DMS153 treated with DMSO at 0.1 percent for 48 hours (cell line): ENCODE results near the gene L3MBTL4.
"Not testable (repeated sequence)": the region's sequence is repeated elsewhere in the genome, so short reads cannot be mapped to it uniquely, and the experiment has no call there.

ENCODE experiments used
- DNase-seq: peaks from one replicate; lab custom pipeline; 2025; ENCODE audit not compliant: unreplicated experiment; lab: John Stamatoyannopoulos, UW

L3MBTL4 gene

DNA sequence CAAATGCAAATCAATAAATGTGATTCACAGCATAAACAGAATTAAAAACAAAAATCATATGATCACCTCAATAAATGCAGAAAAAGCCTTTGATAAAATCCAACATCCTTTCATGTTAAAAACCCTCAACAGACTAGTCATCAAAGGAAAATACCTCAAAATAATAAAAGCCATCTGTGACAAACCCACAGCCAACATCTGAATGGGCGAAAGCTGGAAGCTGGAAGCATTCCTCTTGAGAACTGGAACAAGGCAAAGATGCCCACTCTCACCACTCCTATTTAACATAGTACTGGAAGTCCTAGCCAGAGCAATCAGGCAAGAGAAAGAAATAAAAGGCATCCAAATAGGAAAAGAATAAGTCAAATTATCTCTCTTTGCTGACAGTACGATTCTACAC is 367.1 kb downstream of the L3MBTL4 start:
- not testable (repeated sequence) for DNase-seq

DNA sequence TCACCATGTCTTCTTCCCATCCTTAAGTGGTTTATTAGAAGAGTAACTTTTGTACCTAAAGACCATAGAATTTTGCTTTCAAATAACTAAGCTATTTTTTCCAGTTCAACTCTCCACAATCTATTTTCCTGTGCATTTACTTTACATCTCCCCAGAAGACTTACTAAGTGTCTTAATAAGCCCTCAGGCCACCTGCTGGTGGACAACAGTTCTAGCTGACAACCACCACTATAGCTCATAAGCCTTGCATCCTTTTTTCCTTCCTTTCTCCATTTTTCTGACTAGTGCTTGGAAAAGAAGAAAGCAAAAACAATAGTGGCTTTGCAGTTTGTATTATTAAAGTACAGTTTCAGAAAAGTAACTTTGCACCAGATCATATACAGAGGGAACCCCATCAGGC is 369.9 kb downstream of the L3MBTL4 start:
- no peak for DNase-seq

DNA sequence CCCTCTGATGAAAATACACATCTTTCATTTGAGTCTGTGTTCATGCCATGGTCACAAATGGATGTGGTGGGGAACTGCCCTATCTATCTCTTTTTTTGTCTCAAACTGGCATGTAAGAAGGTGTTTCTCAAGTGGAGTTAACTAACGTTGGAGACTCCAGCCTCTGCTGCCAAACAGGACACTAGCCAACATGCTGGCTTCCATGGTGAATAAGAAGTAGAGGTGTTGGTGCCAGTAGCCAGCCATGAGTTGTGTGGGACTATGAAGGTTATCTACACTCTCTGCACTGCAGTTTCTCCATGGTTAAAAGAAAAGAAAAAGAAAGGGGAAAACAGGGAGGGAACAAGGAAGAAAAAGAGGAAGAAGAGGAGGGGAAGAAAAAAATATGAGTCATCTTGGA is 370.4 kb downstream of the L3MBTL4 start:
- no peak for DNase-seq

DNA sequence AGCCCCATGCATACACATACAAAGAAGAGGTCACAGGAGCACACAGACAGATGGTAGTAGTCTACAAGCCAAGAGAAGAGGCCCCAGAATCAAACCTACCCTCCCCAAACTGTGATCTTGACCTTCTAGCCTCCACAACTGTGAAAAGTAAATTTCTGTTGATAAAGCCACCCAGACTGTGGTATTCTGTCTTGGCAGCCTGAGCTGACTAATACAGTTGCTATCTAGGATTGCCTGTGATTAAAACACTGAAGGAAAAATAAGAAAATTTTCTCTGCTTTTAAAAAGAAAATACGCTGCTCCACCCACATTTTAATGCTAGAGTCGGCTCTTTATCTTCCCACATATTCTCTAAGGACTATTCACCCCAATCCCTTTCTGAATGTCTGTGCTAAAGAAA is 375.7 kb downstream of the L3MBTL4 start:
- no peak for DNase-seq

DNA sequence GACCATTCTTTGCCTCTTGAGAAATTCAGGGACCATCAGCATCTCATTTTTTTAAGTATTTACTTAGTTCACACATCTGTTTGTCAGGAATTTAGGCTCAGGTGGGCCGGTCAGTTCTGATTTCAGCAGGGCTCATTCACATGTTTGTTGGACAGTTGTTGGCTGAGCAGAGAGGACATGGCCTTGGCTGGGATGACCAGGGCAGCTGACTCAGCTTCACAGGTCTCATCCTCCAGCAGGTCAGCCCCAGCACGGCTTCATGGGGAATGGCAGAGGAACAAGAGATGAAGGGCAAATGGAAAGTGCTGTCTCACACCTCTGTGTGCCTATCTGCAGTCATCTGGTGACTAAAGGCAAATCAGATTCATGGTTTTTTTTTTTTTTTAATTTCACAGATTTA is 383.3 kb downstream of the L3MBTL4 start:
- DNase-seq = no peak

DNA sequence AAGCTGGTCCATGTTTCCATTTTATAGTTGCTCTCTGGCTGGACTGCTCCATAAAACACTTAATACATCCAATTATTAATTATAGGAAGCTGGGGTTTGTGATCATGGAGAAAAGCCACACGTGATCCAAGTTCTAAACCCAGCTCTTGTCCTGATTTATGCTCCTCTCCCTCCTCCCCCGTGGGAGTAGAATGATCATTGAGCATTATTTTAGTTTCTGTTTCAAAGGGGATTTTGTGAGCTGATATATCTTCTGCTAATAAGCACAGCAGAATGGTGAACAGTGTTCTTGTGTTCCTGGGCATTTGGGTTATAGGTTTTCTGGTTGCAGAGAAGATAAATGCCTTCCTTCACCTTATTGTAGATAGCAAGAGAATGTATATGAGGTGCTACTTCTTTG is 383.7 kb downstream of the L3MBTL4 start:
- no peak for DNase-seq

DNA sequence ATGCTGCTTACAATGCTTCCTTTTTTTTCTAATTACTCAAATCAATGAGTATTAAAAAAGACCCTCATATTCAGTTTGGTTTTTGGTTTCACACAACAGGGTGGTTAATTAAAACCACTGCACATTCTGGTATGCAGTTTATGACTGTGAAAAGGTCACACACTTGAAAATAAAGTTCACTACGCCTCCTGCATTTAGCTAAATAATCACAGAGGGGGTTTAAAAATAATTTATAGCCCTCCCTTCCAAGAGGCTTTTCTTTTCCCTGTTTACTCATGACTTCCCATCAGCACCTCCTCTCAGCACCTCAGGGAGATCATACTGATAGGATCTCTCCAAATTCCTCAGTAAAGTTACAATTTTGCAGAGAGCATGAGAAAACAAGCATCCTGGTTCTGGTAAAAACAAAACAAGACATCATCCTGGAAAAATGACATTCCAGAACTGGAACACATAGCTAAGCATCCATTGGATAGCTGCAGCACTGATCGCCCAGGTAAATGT is 389.9 kb downstream of the L3MBTL4 start:
- DNase-seq = no peak

DNA sequence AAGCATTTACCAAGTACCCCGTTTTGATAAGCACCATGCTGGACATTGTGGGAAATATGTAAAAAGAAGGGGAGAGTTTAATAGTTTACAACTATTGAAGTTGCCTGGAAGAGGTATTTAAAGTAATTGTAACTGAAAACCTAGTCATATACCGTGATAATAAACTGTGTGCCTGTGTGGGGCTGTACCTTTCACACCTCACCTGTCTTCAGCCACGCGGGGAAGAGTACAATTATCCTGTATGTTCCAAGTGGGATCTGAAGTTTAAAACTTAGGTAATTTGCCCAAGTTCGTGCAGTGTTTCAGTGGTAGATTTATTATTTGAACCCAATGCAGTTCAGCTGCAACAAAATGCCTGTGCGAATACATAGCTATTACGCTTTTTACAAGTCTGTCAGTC is 391.2 kb downstream of the L3MBTL4 start:
- no peak for DNase-seq

DNA sequence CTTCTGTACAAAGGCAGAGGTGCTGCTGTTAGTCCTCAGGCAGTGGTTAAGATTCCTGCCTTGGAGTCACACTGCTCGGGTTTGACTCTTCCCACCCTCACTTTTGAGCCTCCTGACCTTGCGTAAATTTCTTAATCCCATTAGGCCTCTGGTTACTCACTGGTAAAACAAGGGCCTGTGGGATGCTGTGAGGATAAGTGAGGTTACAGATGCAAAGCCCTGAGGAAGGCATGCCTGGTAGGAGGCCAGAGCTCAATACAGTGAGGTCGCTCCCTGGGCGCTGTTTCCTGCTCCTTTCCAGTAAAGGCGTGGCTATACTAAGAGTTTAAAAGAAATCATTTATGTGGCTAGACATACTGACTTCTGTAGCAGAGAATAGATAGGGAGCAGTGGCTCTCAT is 391.9 kb downstream of the L3MBTL4 start:
- DNase-seq = no peak

DNA sequence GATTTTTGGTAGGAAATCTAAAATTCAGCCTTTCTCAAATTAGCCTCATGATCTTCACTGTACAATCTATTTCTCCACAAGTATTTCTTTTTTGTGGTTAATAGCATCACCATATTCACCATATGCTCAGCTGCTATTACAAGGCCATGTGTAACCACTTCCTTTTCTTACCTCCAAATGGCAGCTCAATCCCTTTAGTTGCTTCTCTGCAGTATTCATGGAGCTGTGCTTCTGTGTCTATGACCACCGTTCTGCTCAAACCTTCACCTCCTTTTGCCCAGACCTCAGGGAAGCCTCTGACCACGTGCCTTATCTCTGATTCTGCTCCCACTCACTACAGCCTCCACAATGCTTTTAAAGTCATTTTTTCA is 392.7 kb downstream of the L3MBTL4 start:
- DNase-seq = no peak

DNA sequence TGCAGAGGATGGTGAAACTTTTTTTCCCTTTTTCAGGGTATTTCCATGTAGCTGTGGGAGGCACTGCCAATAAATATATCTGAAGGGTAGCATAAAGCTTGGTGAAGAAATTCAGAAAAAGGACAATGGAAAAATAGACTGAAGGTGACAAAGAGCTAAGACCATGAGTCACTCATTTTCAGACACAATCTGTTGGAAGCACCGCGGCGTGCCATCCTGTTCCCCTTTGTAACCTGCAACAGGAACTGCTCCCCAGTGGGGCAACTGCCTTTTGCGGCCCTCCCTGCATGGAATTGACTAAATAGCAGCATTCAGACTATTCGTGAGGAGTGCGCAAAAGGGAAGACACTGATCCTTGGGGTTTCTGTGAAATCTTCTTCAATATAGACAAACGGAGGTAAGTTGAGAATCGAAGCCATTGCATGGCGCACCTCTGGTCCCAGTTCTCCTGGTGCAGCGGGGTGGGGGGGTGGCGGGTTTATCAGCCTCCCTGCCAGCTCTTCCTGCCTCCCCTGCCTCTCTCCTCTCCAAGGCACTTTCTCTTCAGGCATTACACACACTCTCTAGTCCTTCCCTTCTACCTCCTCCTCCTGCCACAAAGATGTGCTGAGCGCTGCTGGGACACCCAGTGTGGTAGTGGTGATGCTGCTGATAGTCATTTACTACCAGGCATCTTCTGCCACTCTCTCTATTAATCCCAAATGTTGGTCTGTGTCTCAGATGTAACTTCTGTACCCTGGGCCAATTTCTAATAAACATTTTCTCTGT is 393.2 kb downstream of the L3MBTL4 start:
- no peak for DNase-seq

DNA sequence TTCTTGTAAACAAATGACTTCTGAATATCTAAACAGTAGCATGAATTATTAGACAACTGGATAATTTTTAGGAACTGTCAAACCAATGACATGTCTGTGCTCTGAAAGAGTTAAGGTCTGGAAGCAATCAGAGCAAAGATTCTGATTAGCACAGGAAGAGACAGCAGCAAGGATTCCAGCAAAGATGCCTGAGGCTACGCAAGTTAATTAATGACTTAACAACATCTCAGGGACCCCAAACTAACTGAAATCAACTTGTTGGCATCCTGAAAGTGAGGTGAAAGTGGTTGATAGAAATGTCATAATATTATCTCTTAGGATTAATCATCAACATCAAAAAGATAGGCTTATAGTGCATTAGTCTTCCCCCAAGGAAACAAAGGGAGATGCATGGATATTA is 396.0 kb downstream of the L3MBTL4 start:
- DNase-seq = no peak

DNA sequence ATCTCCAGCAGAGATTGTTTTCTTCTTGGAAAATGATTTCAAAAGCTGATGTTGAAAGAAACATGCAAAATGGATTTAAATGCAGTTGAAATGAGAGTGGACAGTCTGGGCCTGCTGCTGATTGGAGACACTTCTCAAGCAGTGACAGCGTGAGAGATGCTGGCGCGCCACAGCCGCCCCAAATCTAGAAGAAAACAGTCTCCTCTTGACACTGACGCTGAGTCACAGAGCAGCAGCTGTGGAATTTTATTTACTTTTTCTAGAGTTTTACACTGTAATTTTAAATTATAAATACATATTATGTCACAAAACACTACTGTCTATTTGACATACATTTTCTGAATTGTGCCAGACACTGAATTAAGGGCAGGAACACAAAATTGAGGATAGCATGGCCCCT is 397.5 kb downstream of the L3MBTL4 start:
- DNase-seq = no peak

DNA sequence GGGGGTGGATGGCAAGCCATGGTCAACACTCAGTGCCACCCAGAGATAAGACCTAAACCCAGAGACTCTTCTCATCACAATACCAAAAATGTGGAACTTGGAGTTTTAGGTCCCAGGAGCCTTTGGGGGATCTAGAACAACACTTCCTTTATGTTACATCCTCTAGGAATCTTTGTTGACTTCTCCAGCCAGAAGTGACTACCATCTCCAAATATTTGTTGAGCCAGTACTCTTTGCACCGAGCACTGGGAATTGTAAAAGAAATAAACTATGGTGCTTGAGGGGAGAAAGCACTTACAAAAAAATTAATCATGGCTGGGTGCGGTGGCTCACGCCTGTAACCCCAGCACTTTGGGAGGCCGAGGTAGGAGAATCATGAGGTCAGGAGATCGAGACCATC is 399.3 kb downstream of the L3MBTL4 start:
- no peak for DNase-seq

DNA sequence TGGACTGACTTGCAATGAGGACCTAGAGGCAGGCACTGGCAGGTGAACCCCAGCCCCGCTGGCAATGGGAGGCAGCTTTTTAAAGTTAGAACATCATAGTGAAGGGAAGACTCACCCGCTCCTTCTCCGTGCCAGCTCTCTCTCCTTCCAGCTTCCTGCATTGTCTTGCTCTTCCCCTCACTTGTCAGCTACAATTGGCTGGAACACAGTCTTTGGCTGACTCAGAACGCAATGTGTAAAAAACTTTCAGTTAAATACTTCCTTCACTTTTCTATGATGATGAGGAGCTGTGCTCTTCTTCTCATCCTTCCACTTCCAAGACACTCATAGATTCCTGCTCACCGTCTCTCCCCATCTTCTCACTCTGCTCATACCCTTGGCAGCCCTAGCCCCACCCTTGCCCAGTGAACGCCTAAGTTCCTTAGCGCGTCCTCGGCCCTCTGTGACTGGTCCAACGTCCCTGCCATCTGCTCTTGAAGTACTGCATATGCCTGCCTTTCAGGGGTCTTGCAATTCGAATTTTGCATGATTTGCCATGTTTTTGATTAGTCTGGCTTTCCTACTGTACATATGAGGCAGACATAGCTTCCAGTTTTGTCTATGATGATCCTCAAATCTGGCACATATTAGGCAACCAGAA is 401.4 kb downstream of the L3MBTL4 start:
- DNase-seq = no peak

DNA sequence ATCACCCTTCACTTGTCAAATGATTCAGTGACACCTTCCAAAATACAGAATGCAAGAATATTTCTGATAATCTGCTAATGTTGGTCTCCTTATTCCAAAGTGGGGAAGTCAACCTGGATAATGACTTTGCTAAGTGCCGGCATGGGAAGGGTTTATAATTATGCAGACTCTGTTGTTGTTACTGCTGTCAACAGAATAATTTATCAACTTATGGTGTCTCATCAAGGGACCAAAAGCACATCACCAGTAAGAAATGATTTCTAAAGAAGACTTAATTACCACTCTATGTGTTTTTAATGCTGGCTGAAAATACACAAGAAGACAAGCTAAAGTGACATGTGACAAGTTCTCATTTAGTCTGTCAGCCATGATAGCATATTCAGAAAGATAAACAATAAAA is 403.8 kb downstream of the L3MBTL4 start:
- no peak for DNase-seq

DNA sequence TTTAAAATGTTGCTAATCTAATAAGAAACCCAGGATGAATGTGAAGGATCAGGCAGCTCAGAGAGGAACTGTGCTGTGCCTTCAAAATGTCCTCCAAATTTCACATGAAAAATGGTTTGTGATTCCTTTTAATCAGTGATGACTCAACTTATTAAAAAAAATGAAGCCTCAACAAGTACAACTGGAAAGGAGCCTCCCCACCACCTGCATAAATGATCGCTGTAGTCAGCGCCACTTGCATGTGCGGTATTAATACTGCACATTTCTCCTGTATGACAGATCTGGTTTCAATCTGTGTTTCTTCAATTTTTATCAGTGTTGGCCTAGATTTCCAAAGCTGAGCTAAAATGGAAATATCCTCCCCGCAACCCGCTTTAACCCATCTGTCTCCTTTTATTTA is 404.4 kb downstream of the L3MBTL4 start:
- no peak for DNase-seq

DNA sequence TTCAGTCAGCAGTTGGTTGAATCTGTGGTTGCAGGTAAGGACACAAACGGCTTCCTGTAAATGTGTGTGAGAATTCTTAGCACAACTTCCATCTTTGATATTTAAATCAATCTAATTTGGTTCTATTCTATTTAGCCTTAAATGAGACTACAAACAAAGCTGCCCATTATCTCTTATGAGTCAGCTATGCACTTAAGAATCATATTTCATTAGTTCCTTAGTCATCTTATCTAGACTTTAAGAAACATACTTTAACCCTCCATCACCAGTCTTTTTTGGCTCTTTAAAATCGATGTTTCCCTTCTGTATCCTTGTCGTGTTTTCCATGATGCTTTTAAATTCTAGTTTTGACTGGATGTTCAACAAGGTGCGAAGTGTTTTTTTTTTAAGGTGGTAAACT is 405.0 kb downstream of the L3MBTL4 start:
- no peak for DNase-seq

DNA sequence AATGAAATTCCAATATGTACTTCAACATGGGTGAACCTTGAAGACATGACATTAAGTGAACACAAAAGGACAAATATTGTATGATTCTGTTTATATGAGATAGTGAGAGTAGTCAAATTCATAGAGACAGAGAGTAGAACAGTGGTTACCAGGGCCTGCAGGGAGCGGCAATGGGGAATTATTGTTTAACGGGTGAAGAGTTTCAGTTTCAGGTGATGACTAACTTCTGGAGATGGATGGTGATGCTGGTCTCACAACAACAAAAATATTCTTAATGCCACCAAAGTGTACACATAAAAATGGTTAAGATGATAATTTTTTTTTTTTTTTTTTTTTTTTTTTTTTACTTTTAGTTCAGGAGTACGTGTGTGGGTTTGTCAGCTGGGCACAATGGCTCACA is 410.0 kb downstream of the L3MBTL4 start:
- no peak for DNase-seq

DNA sequence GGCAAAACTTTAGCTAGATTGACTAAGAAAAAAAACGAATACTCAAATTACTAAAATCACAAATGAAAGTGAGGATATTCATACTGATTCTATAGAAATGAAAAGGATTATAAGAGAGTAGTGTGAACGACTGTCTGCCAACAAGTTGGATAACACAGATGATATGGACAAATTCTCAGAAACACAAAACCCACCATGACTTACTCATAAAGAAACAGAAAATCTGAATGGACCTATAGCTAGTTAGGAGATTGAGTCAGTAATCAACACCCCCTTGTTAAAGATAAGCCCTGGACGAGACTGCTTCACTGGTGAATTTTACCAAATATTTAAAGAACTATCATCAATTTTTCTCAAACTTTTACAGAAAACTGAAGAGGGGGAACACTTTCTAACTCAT is 410.6 kb downstream of the L3MBTL4 start:
- no peak for DNase-seq

DNA sequence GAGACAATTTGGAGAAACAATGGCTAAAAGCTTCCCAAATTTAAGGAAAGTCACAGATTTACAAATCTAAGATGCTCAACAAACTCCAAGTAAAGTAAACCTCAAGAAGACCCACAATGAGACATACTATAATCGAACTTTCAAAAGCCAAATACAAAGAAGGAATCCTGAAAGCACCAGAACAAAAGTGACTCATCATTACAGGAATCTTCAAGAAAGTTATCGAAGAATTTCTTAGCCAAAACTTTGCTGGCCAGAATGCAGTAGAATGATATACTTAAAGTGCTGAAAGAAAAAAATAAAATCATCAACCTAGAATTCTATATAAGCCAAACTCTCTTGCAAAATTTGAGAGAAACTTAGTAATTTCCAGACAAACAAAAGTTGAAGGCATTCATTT is 412.8 kb downstream of the L3MBTL4 start:
- no peak for DNase-seq

DNA sequence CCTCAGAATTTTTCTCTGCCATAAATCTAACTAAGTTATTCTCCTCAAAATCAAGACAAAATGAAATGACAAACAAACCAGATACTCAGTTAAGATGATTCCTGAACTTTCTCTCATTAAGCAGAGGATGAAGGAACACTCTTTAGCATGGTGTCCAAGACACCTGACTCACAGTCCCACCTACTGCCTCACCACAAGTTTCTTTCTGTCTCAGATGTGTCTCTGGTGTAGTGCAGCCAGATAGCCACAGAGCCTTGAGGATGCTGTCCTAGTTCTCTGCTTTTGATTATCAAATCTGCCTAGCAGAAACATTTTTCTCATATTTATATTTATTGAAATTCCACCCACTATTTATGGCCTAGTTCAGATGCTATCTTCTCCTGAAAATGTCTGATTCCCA is 415.8 kb downstream of the L3MBTL4 start:
- DNase-seq = no peak
